HepG2 (cell line): ENCODE results near the gene DOK4. TPM values are rescaled to one million over a fixed set of nuclear protein-coding genes. Genes with fewer than 3 reads are reported as not detected.
A peak's percentile ranks its signal among the peaks of the same experiment; 100 is the strongest.

Experiments used
- EEA1 ChIP-seq: sonication (generic); formaldehyde crosslinking; IDR thresholded peaks from 2 replicates; pipeline ENCODE4 v1.5.1; 2020; ENCODE audit warnings: mild to moderate bottlenecking, missing genetic modification reagents, borderline replicate concordance
- ETV6 ChIP-seq: sonication (generic); formaldehyde crosslinking; conservative IDR thresholded peaks from 2 replicates; pipeline ENCODE4 v1.4.0; 2020; ENCODE audit warnings: missing genetic modification reagents
- FOXK1 ChIP-seq: sonication (generic); formaldehyde crosslinking; IDR thresholded peaks from 2 replicates; pipeline ENCODE4 v1.4.0; 2020; ENCODE audit warnings: low read depth, missing genetic modification reagents, borderline replicate concordance
- KLF12 ChIP-seq: sonication (generic); formaldehyde crosslinking; IDR thresholded peaks from 2 replicates; pipeline ENCODE4 v1.4.0; 2020; ENCODE audit warnings: missing genetic modification reagents, borderline replicate concordance
- KLF6 ChIP-seq: IDR thresholded peaks from 2 replicates; pipeline ENCODE4 v1.8.0; 2016; ENCODE audit warnings: missing biosample characterization, missing genetic modification reagents
- MTA1 ChIP-seq: sonication (generic); formaldehyde crosslinking; IDR thresholded peaks from 2 replicates; pipeline ENCODE4 v1.4.0; 2020; ENCODE audit warnings: missing genetic modification reagents, mild to moderate bottlenecking, borderline replicate concordance
- PAWR ChIP-seq: sonication (generic); formaldehyde crosslinking; IDR thresholded peaks from 2 replicates; pipeline ENCODE4 v1.4.0; 2020; ENCODE audit warnings: missing genetic modification reagents, mild to moderate bottlenecking, borderline replicate concordance
- POLR2A ChIP-seq, 2 experiments: IDR thresholded peaks; 2 replicates each; pipeline ENCODE4 v1.6.1; 2011; ENCODE audit warnings: low read depth in 2 of 2, low read length in 2 of 2, mild to moderate bottlenecking in 1 of 2, moderate library complexity in 1 of 2; ENCODE audit not compliant: insufficient read depth in 1 of 2
- RELA ChIP-seq: sonication (generic); formaldehyde crosslinking; IDR thresholded peaks from 2 replicates; pipeline ENCODE4 v1.4.0; 2020; ENCODE audit warnings: missing genetic modification reagents
- RXRB ChIP-seq: IDR thresholded peaks from 2 replicates; pipeline ENCODE4 v1.6.1; 2016; ENCODE audit warnings: borderline replicate concordance, missing genetic modification reagents, missing compliant biosample characterization
- TSC22D2 ChIP-seq: sonication (generic); formaldehyde crosslinking; IDR thresholded peaks from 2 replicates; pipeline ENCODE4 v1.5.1; 2020; ENCODE audit warnings: missing genetic modification reagents, mild to moderate bottlenecking, borderline replicate concordance
- YEATS4 ChIP-seq: sonication (generic); formaldehyde crosslinking; IDR thresholded peaks from 2 replicates; pipeline ENCODE4 v1.4.0; 2020; ENCODE audit warnings: missing genetic modification reagents, borderline replicate concordance
- ZNF10 ChIP-seq: sonication (generic); formaldehyde crosslinking; IDR thresholded peaks from 2 replicates; pipeline ENCODE4 v1.4.0; 2020; ENCODE audit warnings: mild to moderate bottlenecking, low read depth, missing genetic modification reagents, borderline replicate concordance
- ZNF101 ChIP-seq: sonication (generic); formaldehyde crosslinking; IDR thresholded peaks from 2 replicates; pipeline ENCODE4 v1.4.0; 2020; ENCODE audit warnings: mild to moderate bottlenecking, low read depth, missing genetic modification reagents, borderline replicate concordance
- ZNF660 ChIP-seq: sonication (generic); formaldehyde crosslinking; IDR thresholded peaks from 2 replicates; pipeline ENCODE4 v1.5.1; 2020; ENCODE audit warnings: mild to moderate bottlenecking, low read depth, missing genetic modification reagents, borderline replicate concordance
- ZNF790 ChIP-seq: sonication (generic); formaldehyde crosslinking; IDR thresholded peaks from 2 replicates; pipeline ENCODE4 v1.8.0; 2022; ENCODE audit warnings: missing genetic modification reagents, mild to moderate bottlenecking, borderline replicate concordance
- polyA plus RNA-seq, 8 experiments: library from polyadenylated mRNA; depleted of rRNA in 3 of 8; stranded (reverse) in 7 of 8; unstranded in 1 of 8; fragments of >200 nt; fragmentation: Illumina TruSeq in 4 of 8; extraction: Trizol in 4 of 8; gene quantifications; 2 replicates each; pipeline versions ENCODE4 v1.2.1 to v1.2.3, GENCODE V29; 2011 to 2016; ENCODE audit warnings: low read depth in 4 of 8, missing spikeins in 1 of 8, mixed read lengths in 1 of 8; ENCODE audit not compliant: insufficient read depth in 1 of 8
- total RNA-seq, 5 experiments: library from RNA; depleted of rRNA; stranded (reverse); fragments of >200 nt; fragmentation: Illumina TruSeq; extraction: Trizol; gene quantifications; 2 replicates each; pipeline ENCODE4 v1.2.3, GENCODE V29; 2016; ENCODE audit warnings: low read depth in 1 of 5
- TF ChIP-seq, protein P1 (sequence below): sonication (generic); formaldehyde crosslinking; IDR thresholded peaks from 2 replicates; pipeline ENCODE4 v1.9.0; 2021; ENCODE audit warnings: missing genetic modification reagents, borderline replicate concordance
- TF ChIP-seq, protein P2 (sequence below): sonication (generic); formaldehyde crosslinking; IDR thresholded peaks from 2 replicates; pipeline ENCODE4 v1.4.0; 2020; ENCODE audit warnings: missing genetic modification reagents, mild to moderate bottlenecking, borderline replicate concordance
- TF ChIP-seq, protein P3 (sequence below): sonication (generic); formaldehyde crosslinking; IDR thresholded peaks from 2 replicates; pipeline ENCODE4 v1.8.0; 2022; ENCODE audit warnings: low read depth, missing genetic modification reagents
- TF ChIP-seq, protein P4 (sequence below): sonication (generic); formaldehyde crosslinking; conservative IDR thresholded peaks from 2 replicates; pipeline ENCODE4 v1.5.0; 2020; ENCODE audit warnings: missing genetic modification reagents

Gene DOK4
- total and polyA plus RNA-seq, 2 of the 13 experiments (the other 11 are each of a cell fraction or from before 2014, with no cell fraction given) = 52.7 to 70.0 TPM

DNA sequence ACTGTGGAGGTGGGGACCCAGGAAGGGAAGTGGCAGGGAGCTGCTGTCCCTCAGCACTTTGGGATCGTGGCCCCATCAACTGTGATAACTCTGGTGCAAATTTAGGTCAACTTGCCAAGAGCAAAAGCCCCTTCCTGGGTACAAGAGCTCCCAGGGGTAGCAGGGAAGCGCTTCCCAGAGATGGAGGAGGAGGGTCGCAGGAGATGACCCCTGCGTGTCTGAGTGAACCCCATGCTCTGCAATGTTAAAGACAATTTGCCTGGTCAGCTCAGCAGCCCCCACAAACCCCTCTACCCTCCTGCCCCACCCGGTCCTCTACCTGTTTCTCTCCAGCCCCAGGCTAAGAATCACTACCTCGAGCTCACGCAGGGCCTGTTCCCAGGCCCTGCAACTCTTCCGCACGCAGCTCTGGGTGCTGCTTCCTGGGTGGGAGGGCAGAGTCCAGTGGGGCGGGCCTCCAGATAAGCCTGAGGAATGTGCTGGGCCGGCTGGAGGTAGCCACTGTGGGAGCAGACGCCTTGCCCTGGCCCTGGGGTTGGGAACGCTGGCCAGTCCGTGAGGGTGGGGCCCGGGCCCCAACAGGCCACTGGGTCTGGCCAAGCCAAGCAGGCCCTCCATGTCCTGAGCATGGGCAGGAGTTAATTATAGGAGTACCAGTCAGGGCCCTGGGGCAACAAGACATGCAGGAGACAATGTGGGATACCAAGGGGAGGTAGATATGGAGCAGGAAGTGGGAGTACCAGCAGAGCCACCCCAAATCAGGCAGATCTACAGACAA, 6.1 kb downstream of the DOK4 start (continued):
- TF ChIP-seq, protein P1, sequence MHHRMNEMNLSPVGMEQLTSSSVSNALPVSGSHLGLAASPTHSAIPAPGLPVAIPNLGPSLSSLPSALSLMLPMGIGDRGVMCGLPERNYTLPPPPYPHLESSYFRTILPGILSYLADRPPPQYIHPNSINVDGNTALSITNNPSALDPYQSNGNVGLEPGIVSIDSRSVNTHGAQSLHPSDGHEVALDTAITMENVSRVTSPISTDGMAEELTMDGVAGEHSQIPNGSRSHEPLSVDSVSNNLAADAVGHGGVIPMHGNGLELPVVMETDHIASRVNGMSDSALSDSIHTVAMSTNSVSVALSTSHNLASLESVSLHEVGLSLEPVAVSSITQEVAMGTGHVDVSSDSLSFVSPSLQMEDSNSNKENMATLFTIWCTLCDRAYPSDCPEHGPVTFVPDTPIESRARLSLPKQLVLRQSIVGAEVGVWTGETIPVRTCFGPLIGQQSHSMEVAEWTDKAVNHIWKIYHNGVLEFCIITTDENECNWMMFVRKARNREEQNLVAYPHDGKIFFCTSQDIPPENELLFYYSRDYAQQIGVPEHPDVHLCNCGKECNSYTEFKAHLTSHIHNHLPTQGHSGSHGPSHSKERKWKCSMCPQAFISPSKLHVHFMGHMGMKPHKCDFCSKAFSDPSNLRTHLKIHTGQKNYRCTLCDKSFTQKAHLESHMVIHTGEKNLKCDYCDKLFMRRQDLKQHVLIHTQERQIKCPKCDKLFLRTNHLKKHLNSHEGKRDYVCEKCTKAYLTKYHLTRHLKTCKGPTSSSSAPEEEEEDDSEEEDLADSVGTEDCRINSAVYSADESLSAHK (CRISPR knock-in tag) = no peak
- TF ChIP-seq TSC22D2 (CRISPR knock-in tag) (peak; percentile 36; the same call in 1 of the 2 replicates), RXRB (CRISPR knock-in tag) (peak; percentile 63; the same call in 1 of the 2 replicates), PAWR (CRISPR knock-in tag) (no peak), EEA1 (no peak), RELA (CRISPR knock-in tag) (0 out of 2 replicates have a peak, but pooled peaks have one; percentile 22), KLF6 (CRISPR knock-in tag) (peak; percentile 70; the same call in 1 of the 2 replicates), KLF12 (CRISPR knock-in tag) (0 out of 2 replicates have a peak, but pooled peaks have one; percentile 20), FOXK1 (CRISPR knock-in tag) (peak; percentile 49; the same call in 1 of the 2 replicates), YEATS4 (CRISPR knock-in tag) (peak; percentile 51; the same call in 1 of the 2 replicates), ZNF790 (no peak), POLR2A (IDR thresholded peaks at IDR 0.05; ENCODE audit: insufficient read depth in 1 of 2, low read depth in 2 of 2, low read length in 2 of 2) (peak; percentile 44 to 65; a peak in 3 of 4 replicates), ZNF101 (no peak; the same call in 1 of the 2 replicates), MTA1 (CRISPR knock-in tag) (peak; percentile 92), ZNF660 (no peak), ZNF10 (CRISPR knock-in tag) (no peak), ETV6 (CRISPR knock-in tag) (no peak)
- TF ChIP-seq, protein P2, sequence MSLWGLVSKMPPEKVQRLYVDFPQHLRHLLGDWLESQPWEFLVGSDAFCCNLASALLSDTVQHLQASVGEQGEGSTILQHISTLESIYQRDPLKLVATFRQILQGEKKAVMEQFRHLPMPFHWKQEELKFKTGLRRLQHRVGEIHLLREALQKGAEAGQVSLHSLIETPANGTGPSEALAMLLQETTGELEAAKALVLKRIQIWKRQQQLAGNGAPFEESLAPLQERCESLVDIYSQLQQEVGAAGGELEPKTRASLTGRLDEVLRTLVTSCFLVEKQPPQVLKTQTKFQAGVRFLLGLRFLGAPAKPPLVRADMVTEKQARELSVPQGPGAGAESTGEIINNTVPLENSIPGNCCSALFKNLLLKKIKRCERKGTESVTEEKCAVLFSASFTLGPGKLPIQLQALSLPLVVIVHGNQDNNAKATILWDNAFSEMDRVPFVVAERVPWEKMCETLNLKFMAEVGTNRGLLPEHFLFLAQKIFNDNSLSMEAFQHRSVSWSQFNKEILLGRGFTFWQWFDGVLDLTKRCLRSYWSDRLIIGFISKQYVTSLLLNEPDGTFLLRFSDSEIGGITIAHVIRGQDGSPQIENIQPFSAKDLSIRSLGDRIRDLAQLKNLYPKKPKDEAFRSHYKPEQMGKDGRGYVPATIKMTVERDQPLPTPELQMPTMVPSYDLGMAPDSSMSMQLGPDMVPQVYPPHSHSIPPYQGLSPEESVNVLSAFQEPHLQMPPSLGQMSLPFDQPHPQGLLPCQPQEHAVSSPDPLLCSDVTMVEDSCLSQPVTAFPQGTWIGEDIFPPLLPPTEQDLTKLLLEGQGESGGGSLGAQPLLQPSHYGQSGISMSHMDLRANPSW = no peak
- TF ChIP-seq, protein P3, sequence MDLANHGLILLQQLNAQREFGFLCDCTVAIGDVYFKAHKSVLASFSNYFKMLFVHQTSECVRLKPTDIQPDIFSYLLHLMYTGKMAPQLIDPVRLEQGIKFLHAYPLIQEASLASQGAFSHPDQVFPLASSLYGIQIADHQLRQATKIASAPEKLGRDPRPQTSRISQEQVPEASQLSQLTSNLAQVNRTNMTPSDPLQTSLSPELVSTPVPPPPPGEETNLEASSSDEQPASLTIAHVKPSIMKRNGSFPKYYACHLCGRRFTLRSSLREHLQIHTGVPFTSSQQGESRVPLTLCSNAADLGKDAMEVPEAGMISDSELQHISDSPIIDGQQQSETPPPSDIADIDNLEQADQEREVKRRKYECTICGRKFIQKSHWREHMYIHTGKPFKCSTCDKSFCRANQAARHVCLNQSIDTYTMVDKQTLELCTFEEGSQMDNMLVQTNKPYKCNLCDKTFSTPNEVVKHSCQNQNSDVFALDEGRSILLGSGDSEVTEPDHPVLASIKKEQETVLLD = 0 out of 2 replicates have a peak, but pooled peaks have one; percentile 1
- TF ChIP-seq, protein P4, sequence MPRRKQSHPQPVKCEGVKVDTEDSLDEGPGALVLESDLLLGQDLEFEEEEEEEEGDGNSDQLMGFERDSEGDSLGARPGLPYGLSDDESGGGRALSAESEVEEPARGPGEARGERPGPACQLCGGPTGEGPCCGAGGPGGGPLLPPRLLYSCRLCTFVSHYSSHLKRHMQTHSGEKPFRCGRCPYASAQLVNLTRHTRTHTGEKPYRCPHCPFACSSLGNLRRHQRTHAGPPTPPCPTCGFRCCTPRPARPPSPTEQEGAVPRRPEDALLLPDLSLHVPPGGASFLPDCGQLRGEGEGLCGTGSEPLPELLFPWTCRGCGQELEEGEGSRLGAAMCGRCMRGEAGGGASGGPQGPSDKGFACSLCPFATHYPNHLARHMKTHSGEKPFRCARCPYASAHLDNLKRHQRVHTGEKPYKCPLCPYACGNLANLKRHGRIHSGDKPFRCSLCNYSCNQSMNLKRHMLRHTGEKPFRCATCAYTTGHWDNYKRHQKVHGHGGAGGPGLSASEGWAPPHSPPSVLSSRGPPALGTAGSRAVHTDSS (CRISPR knock-in tag) = no peak
